T47D (cell line): Measurements from ENCODE around the gene OVCA2.
"Not testable (repeated sequence)": the region's sequence is repeated elsewhere in the genome, so short reads cannot be mapped to it uniquely, and the experiment has no call there.

Experiments used
- DNase-seq, 2 experiments: peaks; one replicate each; pipeline versions ENCODE4 v3.0.0 to v3.0.0-alpha.2; 2011 to 2012; ENCODE audit warnings: low read depth in 1 of 2, low spot score in 1 of 2
- JUND ChIP-seq: IDR thresholded peaks from 2 replicates; pipeline ENCODE4 v1.6.1; 2012; ENCODE audit warnings: low read depth
- in situ Hi-C: cut with HindIII; loops from 2 replicates; pipeline ENCODE4 v1.10.0; 2016; ENCODE audit warnings: low sequenced_read_pairs, low pct_unique_long_range_greater_than_20kb

The OVCA2 gene

DNA sequence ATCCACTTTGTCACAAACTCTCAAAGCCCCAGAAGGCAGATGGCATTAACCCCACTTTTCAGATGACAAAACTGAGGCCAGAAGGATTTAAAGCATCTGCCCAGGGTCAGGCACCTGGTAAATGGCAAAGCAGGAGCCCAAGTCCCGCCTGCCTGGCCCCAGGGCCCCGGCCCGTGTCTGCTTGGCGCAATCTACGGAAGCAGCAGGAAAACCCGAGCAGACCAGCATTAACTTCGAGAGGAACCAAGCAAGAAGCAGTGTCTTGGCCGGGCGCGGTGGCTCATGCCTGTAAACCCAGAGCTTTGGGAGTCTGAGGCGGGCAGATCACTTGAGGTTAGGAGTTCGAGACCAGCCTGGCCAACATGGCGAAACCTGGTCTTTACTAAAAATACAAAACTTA is 38.3 kb upstream of the OVCA2 start:
- in situ Hi-C loops, result no loop called here
- no peak for DNase-seq
- TF ChIP-seq JUND, result no peak

- no peak for DNase-seq
- no peak for TF ChIP-seq JUND
- in situ Hi-C loops, result no loop called here
These were observed 37.3 kb upstream of the OVCA2 start for GRCh38 chr17:2004435-2004952.

- TF ChIP-seq JUND, result no peak
- no peak for DNase-seq
- in situ Hi-C loops, result no loop called here
These were observed 33.3 kb upstream of the OVCA2 start for GRCh38 chr17:2008332-2009126.

DNA sequence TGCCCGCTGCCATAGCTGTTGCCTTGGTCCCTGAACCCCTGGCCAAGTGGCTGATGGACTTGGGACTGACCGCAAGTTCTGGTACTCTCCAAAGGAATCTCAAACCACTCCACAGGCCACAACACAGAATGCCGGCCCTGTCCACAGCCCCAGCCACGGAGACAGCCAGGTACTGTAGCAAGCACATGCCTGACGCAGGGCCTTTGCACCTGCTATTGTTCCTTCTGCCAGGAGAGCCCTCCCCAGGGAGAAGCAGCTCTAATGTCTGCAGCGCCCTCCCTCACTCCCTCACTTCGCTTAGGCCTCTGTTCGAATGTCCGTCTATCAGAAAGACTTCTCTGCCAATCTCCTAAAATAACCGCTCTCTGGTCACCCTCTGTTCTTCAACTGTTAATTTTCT is 32.1 kb upstream of the OVCA2 start:
- no peak for DNase-seq
- in situ Hi-C loops, result no loop called here
- no peak for TF ChIP-seq JUND

DNA sequence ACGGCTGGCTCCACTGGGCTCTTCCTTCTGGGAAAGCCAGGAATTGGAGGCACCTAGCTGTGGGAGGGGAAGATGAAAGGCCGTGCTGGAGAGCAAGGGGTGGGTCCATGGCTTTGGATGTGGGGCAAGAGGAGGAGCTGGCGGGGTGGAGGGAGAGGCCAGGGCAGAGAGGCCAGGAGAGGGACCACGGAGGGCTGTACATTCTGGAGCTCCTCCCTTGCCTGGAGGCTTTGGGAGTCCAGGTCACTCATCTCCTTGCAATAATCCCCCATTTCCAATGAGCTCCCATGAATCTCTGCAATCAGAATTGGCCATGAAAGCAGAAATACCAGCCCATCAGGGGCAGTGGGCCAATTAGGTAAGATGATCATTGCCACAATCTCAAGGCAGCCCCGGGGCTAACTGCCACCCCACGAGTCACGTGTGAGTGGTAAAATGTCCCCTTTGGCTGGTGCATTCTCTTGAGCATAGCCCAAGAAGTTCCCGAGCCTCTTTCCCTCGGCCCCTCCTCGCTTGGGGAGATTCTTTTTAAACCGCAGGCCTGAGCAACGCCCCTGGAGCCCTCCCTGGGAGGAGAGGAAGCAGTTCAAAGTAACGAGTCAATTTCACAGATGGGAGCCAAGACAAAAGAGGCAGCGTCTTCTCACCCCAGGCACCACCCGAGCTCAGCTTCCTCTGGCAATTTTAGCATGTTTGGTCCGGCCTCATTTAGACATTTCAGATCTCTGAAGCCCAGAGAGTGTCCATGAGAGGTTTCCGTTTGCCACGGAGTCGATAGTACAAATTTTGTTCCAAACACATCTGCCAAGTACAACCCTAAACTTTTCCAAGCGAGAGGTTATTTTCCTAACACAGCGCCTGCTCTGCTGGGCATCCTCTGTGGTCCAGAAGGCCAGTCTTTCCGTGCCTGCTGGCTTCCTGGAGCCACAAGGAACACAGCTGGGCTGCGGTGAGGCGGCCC is 30.1 kb upstream of the OVCA2 start:
- peak; percentile 76; the same call in 1 of the 2 replicates for TF ChIP-seq JUND
- peak; percentile 44 to 98 for DNase-seq
- in situ Hi-C loops, result no loop called here

DNA sequence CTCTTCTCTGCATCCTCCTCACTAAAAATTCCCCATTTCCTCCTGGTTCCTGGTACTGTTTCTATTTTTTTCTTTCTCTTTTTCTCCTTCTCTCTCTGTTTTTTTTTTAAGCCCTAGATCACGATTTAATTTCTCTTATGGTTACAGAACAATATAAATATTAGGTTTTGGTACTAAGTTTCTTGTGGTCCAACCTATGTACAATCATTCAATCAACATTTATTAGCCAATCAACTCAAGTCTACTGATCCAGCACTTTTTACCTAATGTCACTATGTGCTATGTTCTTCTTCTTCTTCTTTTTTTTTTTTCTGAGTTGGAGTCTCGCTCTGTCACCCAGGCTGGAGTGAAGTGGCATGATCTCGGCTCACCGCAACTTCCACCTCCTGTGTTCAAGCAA is 29.3 kb upstream of the OVCA2 start:
- no peak for DNase-seq
- no peak for TF ChIP-seq JUND
- in situ Hi-C loops, result no loop called here

DNA sequence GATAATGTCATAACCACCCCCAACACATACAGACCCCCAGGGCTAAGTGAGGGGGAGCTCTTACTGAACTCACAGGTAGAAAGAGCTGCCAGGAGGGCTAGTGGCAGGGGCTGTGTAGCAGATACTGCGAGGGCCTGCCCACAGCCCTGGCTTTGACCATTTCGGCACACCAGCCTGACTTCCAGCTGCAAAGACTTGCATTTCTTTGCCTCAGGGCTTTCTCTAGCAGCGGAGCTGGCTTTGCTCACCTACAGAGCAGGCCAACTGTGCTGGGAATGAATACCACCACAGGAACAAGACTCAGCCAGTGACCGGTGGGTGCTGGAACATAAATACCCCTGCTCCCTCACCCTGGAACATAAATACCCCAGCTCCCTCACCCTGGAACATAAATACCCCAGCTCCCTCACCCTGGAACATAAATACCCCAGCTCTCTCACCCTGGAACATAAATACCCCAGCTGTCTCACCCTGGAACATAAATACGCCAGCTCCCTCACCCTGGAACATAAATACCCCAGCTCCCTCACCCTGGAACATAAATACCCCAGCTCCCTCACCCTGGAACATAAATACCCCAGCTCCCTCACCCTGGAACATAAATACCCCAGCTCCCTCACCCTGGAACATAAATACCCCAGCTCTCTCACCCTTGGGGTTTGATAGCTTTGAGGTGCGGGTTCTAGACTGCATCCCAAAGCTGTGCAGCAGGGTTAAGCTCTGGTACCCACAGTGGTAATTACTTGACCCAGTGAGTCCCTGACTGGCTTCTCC is 28.4 kb upstream of the OVCA2 start:
- DNase-seq, in situ Hi-C loops: not testable (repeated sequence)

DNA sequence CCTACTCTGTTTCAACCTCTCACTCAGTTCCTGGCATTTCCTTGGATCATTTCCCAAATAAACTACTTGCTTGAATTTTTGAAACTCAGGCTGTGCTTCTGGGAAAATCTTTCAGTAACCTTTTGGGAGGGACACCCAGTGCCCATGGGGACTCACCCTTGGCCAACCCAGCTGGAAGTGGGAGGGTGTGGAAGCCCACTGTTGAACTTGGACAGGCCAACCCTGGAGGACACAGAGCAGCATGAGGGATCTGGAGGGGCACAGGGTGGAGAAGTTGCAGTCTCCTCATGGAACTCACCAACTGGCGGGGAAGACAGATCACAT is 27.9 kb upstream of the OVCA2 start:
- in situ Hi-C loops, result no loop called here
- TF ChIP-seq JUND, result no peak
- no peak for DNase-seq

DNA sequence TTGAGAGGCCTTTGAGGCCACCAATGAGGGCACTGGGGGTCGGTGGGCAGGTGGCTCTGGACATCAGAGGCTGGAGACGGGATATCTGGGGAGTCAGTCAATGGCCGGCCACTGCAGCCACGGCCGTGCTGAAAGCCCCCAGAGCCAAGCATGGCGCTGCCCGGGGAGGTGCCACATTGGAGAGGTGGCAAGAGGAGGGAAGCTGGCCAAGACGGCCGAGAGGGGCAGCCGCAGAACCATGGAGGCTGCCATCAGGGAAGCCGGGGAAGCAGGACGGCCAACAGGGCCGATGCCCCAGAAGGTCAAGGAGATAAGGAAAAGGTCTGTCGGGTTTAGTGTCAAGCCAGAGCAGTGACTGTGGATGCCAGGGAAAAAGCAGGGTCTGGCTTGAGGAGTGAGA is 26.5 kb upstream of the OVCA2 start:
- DNase-seq, result no peak

DNA sequence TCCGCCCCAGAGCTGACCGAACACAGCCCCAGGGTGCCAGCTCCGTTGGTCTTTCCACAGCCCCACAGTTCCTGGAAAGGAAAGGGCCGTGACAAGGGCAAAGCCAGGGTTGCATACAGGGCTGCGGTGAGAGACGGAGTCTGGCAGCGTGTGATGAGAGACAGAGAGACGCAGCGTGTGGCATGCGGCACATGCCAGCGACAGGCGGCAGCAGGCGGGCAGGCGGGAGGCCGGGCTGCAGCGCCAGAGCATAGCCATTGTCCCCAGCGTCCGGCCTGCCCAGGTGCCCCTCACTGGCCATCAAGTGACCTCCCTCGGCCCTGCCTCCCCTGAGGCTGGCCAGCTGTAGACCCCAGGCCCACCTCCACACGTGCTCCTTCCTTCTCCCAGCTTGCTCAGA is 25.3 kb upstream of the OVCA2 start:
- no peak for TF ChIP-seq JUND
- in situ Hi-C loops, result no loop called here
- DNase-seq, result no peak

More for the DNA sequence above, 26.5 kb upstream of the OVCA2 start:
- TF ChIP-seq JUND, result no peak
- in situ Hi-C loops, result no loop called here

- no peak for TF ChIP-seq JUND
- in situ Hi-C loops, result no loop called here
- DNase-seq, result peak in 1 of 2 experiments; percentile 48
These were observed 24.4 kb upstream of the OVCA2 start for GRCh38 chr17:2017274-2017941.

DNA sequence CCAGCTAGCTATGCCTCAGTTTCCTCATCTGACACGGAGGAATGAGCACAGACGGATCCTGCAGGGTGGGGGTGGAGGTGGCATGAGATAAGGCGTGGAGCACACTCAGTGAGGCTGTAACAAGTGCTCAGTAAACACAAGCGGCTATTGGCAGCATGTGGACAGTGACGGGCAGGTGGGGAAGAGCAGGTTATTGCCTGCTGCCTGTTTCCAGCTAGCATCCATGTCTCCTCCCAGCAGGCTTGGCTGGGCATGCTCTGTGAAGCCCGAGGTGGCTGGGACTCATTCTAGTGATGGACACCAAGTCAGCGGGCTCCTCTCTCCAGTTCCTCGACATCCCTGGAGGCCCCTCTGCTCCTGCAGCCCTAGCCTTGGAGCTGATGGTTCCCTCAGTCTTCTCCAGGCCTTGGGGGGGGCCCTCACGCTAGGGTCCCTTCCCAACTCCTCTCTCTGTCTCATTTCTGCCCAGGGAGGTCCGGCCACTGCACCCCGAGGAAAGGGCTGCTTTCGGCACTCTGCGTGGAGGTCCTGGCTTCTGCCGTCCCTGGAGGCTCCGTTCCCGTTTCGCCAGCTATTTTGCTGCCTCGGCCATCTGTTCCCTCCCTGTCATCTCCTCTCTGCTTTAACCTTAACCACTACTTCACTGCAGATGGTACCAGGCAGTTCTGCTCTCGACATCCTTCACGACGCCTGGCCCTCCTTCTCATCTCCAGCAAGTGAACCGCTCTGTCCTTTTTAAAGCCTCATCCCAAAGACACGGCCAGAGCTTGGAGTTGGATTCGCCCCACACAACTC is 22.9 kb upstream of the OVCA2 start:
- no peak for TF ChIP-seq JUND
- in situ Hi-C loops, result no loop called here
- DNase-seq, result no peak
